ENCODE data around the gene CAMTA1.

GRCh38 chr1:7726623-7727022, 941.4 kb downstream of the CAMTA1 start:
- TF ChIP-seq EZH2 (IDR thresholded peaks at IDR 0.05; ENCODE audit: borderline replicate concordance, low read depth, low read length, severe bottlenecking) = no peak
- no peak for TF ChIP-seq CTCF (IDR thresholded peaks at IDR 0.05; ENCODE audit: borderline replicate concordance, extremely low read depth, low read length, poor library complexity, severe bottlenecking)

Measured in DND-41 (cell line).